Left ventricle myocardium superior (tissue), 1 donor: ENCODE measurements around the gene UBXN7. TPM values are rescaled to one million over a fixed set of nuclear protein-coding genes. Genes with fewer than 3 reads are reported as not detected.
A peak's percentile ranks its signal among the peaks of the same experiment; 100 is the strongest.
"Not testable (repeated sequence)": the region's sequence is repeated elsewhere in the genome, so short reads cannot be mapped to it uniquely, and the experiment has no call there.

Source experiments
- ATAC-seq: fragments of 200-7000 bp; cut with Tn5 transposase; one replicate; pipeline ENCODE4 v1.9.1; 2020; ENCODE audit warnings: mild to moderate bottlenecking, moderate library complexity
- DNase-seq: peaks from one replicate; pipeline ENCODE4 v3.0.0-alpha.2; 2020
- intact Hi-C: fragments of 100-400 bp; cut with micrococcal nuclease; formaldehyde crosslinking; loops from one replicate; pipeline ENCODE4 v1.11.0; 2022
- total RNA-seq: library from RNA; stranded (reverse); fragmentation: NEBNext Ultra II Directional; extraction: Animal tissue kit (Norgen Biotek cat#: 25700); gene quantifications from one replicate; pipeline ENCODE4 v1.2.1, GENCODE V29; 2021
- donor health status: DM: no; HTN: yes; CAD: no; lungs with severe emphysema.

The UBXN7 gene
- total RNA-seq, 1 donor from 2014 or later: 36.0 TPM

DNA sequence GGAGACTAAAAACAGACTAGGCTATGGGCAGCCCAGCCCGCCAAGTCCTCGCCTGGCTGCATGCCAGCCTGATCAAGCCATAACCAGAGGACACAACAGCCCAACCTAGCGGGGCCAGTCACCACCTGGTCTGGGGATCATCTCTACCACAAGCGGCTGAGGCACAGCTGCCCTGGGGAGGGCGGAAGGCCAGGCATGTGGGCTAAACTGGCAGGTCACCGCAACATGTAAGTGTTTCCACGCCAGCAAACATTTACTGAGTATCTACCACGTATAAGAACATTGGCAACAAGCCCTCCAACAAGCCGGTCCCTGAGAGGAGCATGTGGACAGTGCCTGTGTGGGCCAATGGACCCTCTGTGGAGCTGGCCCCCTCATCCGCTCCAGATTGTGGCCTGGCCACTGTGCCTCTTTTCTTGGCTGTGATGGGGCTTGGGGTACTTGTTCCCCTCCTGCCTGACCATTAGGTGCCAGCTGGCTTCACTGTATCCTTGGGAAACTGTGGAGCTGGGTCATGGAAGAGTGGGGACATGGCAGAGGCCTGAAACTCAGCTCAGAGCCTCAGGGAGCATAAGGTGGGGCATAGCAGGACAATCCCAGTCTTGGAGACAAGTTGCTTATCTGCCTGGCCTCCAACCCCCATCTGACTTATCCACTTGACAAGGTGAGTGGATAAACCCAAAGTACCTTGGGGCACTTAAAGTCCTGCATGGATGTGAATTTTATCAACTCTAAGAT lies 9.0 kb downstream of the UBXN7 start:
- intact Hi-C loops: no loop called here
- peak; percentile 95 for DNase-seq

DNA sequence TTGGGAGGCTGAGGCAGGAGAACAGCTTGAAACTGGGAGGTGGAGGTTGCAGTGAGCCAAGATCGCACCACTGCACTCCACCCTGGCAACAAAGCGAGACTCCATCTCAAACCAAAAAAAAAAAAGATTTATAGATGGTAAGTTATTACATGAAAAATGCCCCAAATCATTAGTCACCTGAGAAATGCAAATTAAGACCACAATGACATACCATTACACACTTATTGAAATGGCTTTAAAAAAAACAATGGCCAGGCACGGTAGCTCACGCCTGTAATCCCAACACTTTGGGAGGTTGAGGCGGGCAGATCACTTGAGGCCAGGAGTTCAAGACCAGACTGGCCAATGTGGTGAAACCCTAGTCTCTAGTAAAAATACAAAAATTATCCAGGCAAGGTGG lies 10.6 kb downstream of the UBXN7 start:
- DNase-seq, ATAC-seq, intact Hi-C loops: not testable (repeated sequence)

More for the DNA sequence above, 9.0 kb downstream of the UBXN7 start:
- peak; percentile 97 for ATAC-seq

DNA sequence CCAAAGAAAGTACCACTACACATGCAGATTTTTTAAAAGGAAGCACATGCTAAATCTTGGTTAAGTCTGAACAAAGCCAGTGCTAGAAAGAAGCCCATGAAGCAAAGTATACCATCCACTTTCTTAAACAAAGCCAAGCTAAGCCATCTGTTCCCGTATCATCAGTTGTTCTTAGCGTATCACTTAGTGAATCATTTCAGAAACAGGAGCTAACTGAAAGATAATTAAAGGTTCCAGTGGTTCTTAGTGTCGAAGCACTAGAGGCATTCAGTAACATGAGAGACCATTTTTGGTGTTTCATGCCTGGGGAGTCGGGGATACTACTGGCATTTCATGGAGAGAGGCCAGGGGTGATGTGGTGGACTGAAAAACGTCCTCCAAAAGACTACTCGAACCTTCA lies 12.8 kb downstream of the UBXN7 start:
- DNase-seq (no peak), ATAC-seq (no peak)
- intact Hi-C loops: no loop called here

DNA sequence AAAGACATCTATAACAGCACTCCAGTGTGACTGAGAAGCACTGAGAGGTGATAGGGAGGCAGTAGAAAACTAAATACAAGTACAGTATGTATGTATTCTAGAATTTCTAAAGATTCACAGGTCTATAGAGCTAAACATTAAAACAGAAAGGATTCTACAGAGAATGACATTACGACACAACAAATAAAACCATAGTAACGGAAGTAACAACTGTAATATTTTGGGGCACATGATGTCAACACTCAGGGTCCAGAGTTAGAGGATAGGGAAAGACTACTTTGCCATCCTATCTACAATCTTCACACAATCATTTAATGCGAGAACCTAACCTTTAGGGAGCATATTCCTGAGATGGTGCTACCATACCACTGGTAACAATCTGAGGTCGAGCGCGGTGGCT lies 13.6 kb downstream of the UBXN7 start:
- no peak for DNase-seq
- intact Hi-C loops: no loop called here
- no peak for ATAC-seq

DNA sequence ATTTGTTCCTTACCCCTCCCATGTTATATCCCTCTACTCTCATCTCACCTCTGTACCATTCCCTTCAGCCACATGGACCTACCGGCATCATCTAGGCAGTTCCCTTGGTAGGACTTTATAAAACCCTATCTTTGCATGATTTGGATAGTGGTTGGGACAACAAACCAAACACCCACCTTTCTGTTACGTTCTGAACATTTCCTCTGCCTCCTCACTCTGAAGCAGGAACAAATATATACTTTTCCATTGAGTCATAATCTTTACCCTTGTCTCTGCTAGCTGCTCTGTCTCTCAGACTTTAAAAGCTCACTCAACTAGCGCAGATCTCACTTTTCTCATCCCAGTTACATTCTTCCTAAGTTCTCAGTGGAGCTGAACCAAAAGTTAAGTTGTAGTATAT lies 17.8 kb downstream of the UBXN7 start:
- intact Hi-C loops: no loop called here
- DNase-seq: no peak
- ATAC-seq: no peak

- ATAC-seq: no peak
- no peak for DNase-seq
- intact Hi-C loops: no loop called here
These were observed 19.5 kb downstream of the UBXN7 start for GRCh38 chr3:196412704-196413103.

DNA sequence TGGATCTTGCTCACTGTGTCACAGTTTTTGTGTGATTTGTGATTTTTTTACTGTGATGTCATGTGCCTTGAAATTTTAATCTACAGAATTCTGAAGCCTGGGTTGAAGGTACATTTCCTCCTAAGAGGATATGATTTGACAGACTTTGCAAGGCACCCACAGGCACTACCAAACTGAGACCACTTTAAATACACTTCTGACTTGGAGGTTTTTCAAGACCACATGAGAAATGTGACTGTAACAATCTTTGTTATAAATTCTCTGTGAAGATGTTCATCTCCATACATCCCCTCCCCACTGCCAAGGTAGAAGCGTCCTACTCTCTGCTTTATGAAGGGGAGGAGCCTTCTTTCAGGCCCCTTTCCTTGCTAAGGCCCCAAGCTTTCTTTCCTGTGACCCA lies 22.8 kb downstream of the UBXN7 start:
- no peak for ATAC-seq
- intact Hi-C loops: no loop called here

DNA sequence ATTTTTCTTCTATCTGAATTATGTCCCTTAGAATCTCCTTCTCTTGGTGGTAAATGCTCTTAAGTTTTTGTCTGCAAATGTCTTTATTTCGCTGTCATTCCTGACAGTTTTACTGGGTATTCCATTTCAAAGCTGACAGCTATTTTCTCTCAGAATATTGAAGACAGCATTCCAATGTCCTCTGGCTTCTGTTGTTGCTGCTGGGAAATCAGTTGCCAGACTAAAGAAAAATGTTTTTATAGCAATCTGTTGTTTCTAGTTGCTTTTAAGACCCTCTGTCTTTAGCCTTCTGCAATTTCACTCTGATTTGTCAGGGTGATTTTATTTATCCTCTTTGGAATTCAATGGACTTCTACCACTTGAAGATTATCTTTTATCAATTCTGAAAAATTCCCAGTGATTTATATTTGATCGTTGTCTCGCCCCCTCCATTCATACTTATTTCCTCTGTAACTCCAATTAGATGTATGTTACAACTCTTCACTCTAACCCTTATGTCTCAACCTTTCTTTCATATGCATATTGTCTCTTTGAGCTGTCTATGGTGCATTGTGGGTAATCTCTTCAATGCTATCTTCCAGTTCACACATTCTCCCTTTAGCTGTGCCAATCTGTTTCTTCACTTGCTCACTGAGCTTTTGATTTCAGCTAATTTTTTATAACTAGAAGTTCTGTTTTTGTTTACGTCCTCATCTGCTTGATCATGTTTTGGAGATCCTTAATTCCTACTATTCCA lies 23.5 kb downstream of the UBXN7 start:
- intact Hi-C loops: no loop called here
- ATAC-seq (no peak), DNase-seq (no peak)

More for the DNA sequence above, 22.8 kb downstream of the UBXN7 start:
- DNase-seq: no peak

DNA sequence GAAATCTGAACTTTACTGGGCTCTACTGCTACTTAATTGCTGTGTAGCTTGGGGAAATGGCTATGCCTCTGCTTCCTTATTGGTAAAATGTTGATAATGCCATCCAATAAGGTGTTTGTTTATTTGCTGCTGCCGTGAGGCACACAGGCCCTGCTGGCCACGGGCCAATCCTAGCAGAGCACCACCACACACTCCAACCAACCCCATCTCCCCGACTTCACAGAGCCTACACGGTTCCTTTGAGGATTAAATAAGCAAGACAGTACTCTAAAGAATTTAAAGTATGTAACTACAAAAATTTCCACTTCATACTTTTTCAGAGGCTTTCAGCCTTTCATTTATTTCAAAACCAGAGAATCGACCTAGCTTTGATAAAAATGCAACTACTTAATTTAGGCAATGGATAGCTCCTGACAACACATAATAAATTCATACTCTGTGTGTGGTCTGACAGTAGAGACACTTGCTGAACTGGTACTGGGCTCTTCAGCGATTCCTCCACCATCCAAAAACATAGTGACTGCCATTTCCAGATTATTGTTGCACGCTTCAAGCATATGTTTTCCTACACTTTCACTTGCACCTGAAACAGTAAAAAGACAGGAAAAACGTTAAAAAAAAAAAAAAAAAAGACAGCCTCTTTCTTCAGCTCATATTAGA lies 25.3 kb downstream of the UBXN7 start:
- ATAC-seq (peak; percentile 50), DNase-seq (peak; percentile 50)
- intact Hi-C loops: no loop called here

- DNase-seq (no peak), ATAC-seq (peak; percentile 31)
- intact Hi-C loops: no loop called here
These were observed 31.9 kb downstream of the UBXN7 start for GRCh38 chr3:196400331-196400730.

DNA sequence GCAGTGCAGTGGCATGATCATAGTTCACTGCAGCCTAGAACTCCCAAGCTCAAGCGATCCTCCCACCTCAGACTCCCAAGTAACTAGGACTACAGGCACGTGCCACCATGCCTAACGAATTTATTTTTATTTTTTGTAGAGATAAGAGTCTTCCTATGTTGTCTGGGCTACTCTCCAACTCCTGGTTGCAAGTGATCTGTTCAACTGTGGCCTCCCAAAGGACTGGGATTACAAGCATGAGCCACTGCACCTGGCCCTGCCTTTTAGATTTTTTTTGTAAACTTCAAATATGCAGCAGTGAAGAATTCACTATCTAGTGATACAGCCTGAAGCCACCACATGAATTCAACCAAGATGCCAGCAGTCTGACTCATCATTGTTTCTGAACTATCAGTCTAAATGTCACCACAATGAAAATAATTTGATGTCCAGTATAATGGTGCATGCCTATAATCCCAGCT lies 32.7 kb downstream of the UBXN7 start:
- ATAC-seq (peak; percentile 55), DNase-seq (no peak)
- intact Hi-C loops: no loop called here

DNA sequence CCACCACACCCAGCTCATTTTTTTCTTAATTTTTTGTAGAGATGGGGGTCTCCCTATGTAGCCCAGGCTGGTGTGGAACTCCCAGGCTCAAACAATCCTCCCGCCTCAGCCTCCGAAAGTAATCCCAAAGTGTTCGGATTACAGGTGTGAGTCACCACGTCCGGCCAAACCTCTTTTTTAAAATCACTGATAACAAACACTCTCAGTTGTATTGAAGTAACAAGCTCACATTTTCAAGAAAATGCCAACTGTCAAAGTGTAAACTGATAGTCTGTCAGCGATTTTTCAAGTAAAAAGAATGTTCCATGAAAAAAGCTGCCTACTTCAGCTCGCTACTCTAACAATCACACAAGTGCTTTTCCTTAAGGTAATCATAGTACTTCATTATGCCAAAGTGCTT lies 33.4 kb downstream of the UBXN7 start:
- DNase-seq (no peak), ATAC-seq (no peak)
- intact Hi-C loops: no loop called here

GRCh38 chr3:196397941-196398340 lies 34.3 kb downstream of the UBXN7 start:
- DNase-seq (no peak), ATAC-seq (no peak)
- intact Hi-C loops: no loop called here

GRCh38 chr3:196390116-196390515 lies 42.1 kb downstream of the UBXN7 start:
- ATAC-seq (no peak), DNase-seq (no peak)
- intact Hi-C loops: no loop called here

DNA sequence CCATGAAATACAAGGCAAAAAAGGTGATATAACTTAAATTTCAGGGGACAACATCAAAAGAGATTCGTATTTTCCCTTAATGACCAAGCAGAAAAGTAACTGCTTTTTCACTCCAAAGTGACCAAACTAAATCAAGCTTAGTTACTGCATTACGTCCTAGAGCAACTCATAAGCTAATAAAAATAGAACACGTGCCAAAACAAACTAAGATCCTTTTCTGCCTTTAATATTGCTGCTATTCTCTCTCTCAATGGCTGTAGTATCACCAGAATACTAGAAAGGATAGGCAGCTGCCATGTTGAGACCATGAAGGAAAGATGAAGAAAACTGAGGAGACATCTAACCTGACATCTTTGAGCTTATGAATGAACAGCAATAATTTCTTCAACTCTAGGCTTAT lies 43.3 kb downstream of the UBXN7 start:
- no peak for DNase-seq
- intact Hi-C loops: no loop called here

DNA sequence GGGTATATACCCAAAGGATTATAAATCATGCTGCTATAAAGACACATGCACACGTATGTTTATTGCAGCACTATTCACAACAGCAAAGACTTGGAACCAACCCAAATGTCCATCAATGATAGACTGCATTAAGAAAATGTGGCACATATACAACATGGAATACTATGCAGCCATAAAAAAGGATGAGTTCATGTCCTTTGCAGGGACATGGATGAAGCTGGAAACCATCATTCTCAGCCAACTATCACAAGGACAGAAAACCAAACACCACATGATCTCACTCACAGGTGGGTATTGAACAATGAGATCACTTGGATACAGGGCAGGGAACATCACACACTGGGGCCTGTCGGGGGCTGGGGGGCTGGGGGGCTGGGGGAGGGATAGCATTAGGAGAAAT lies 44.3 kb downstream of the UBXN7 start:
- not testable (repeated sequence) for ATAC-seq

More for the DNA sequence above, 43.3 kb downstream of the UBXN7 start:
- ATAC-seq: no peak

DNA sequence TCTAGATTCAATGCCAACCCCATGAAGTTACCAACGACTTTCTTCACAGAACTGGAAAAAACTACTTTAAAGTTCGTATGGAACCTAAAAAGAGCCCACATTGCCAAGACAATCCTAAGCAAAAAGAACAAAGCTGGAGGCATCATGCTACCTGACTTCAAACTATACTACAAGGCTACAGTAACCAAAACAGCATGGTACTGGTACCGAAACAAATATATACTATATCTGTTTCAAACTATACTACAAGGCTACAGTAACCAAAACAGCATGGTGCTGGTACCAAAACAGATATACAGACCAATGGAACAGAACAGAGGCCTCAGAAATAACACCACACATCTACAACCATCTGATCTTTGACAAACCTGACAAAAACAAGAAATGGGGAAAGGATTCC lies 45.4 kb downstream of the UBXN7 start:
- ATAC-seq, intact Hi-C loops, DNase-seq: not testable (repeated sequence)

More for the DNA sequence above, 44.3 kb downstream of the UBXN7 start:
- intact Hi-C loops, DNase-seq: not testable (repeated sequence)

DNA sequence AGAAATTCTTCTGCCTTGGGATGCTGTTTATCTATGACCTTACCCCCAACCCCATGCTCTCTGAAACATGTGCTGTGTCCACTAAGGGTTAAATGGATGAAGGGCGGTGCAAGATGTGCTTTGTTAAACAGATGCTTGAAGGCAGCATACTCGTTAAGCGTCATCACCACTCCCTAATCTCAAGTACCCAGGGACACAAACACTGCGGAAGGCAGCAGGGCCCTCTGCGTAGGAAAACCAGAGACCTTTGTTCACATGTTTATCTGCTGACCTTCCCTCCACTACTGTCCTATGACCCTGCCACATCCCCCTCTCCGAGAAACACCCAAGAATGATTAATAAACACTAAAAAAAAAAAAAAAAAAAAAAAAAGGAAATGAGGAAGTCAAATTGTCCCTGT lies 46.2 kb downstream of the UBXN7 start:
- intact Hi-C loops, ATAC-seq, DNase-seq: not testable (repeated sequence)

GRCh38 chr3:196385446-196385845 lies 46.8 kb downstream of the UBXN7 start:
- DNase-seq, ATAC-seq, intact Hi-C loops: not testable (repeated sequence)
